ENCODE results near the gene PRKAA1. TPM values are rescaled to one million over a fixed set of nuclear protein-coding genes. Genes with fewer than 3 reads are reported as not detected.
"Not testable (repeated sequence)": the region's sequence is repeated elsewhere in the genome, so short reads cannot be mapped to it uniquely, and the experiment has no call there.

The PRKAA1 gene
- total RNA-seq, 2 donors from 2014 or later = 43.0 to 52.5 TPM

DNA sequence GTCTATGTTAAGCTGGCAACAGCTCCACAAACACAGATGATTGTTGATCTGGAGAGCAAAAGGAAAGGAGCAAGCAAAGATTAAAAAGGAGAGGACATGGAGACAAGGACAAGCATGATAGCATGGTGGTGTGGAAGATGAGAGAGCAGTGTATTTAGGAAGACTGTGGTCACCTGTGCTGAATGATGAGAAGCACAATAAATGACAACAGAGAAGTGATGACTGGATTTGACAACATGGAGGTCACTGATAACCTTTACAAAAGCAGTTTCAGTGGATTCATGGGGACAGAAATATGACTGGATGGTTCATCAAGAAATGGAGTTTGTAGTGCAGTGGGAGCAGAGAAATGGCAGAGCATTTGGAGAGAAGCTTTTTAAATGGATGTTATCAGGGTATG, 62.6 kb downstream of the PRKAA1 start:
- H3K36me3 ChIP-seq = peaks cover 6% of the 10 kb centered on the region
- H3K4me1 ChIP-seq = peaks cover 0 to 27% of the 10 kb centered on the region in 2 donors
- no peak for DNase-seq (ENCODE audit: low spot score)
- no peak overlapping the region for H3K27ac ChIP-seq
- peaks cover 0 to 4% of the 10 kb centered on the region in 2 donors for H3K9me3 ChIP-seq
- no peak overlapping the region for H3K4me3 ChIP-seq
- TF ChIP-seq, protein P1, sequence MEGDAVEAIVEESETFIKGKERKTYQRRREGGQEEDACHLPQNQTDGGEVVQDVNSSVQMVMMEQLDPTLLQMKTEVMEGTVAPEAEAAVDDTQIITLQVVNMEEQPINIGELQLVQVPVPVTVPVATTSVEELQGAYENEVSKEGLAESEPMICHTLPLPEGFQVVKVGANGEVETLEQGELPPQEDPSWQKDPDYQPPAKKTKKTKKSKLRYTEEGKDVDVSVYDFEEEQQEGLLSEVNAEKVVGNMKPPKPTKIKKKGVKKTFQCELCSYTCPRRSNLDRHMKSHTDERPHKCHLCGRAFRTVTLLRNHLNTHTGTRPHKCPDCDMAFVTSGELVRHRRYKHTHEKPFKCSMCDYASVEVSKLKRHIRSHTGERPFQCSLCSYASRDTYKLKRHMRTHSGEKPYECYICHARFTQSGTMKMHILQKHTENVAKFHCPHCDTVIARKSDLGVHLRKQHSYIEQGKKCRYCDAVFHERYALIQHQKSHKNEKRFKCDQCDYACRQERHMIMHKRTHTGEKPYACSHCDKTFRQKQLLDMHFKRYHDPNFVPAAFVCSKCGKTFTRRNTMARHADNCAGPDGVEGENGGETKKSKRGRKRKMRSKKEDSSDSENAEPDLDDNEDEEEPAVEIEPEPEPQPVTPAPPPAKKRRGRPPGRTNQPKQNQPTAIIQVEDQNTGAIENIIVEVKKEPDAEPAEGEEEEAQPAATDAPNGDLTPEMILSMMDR (IDR thresholded peaks at IDR 0.05) = no peak
- H3K27me3 ChIP-seq = no peaks in the 10 kb centered on the region

DNA sequence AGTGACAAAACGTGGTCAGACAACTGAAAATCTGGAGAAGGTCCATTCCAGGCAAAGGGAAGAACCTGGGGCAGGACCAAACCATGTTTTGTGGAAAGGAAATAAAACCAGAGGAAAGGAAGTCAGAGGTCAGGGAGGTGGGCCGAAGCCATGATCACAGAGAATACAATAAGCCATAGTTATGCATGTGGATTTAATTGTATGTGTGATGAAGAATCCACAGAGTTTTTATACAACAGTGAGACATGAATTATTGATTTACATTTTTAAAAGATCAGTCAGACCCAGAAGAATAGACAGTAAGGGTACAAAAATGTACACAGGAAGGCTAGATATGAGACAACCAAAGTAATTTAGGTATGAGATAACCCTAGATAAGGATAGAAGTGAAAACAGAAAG, 63.2 kb downstream of the PRKAA1 start:
- DNase-seq (ENCODE audit: low spot score) = no peak
- Histone ChIP-seq H3K27ac (no peak overlapping the region), H3K27me3 (no peaks in the 10 kb centered on the region), H3K9me3 (no peaks in the 10 kb centered on the region), H3K4me3 (no peak overlapping the region), H3K4me1 (peaks cover 0 to 27% of the 10 kb centered on the region in 2 donors), H3K36me3 (no peaks in the 10 kb centered on the region)
- TF ChIP-seq, protein P1 (IDR thresholded peaks at IDR 0.05) = no peak

DNA sequence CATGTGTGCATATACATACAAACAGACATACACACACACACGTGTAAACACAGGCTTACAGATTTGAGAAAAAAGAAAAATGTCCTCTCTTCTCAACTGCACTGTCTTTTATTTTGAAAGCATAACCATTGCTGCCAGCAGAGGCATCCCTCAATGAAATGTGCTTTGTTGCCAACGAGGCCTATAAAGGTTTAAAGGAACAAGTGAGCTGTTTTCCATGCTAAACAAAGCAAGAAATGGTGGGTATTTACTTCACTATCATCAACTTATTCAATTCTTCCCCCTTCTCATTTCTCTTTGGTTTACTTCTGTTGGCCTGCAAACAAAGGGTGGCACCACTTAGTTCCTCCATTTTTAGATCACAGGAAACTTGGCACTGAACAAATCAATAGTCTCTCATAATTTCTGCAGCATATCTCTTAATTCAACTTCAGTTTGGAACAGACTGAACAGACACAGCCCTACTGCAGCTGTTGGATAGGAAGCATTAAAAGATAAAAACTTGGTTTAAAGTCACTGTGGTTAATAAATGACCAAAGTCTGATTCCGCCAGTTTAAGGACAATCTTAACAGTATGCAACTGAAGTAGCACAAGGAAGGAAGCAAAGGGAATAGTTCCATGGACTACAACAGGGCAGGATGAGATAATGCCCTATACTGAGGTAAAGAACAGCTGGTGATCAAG, 64.2 kb downstream of the PRKAA1 start:
- TF ChIP-seq, protein P1 (IDR thresholded peaks at IDR 0.05) = no peak
- Histone ChIP-seq H3K27me3 (no peaks in the 10 kb centered on the region), H3K4me1 (peaks cover 0 to 27% of the 10 kb centered on the region in 2 donors), H3K27ac (no peak overlapping the region), H3K9me3 (no peaks in the 10 kb centered on the region), H3K36me3 (no peaks in the 10 kb centered on the region), H3K4me3 (no peak overlapping the region)
- DNase-seq (ENCODE audit: low spot score) = no peak

DNA sequence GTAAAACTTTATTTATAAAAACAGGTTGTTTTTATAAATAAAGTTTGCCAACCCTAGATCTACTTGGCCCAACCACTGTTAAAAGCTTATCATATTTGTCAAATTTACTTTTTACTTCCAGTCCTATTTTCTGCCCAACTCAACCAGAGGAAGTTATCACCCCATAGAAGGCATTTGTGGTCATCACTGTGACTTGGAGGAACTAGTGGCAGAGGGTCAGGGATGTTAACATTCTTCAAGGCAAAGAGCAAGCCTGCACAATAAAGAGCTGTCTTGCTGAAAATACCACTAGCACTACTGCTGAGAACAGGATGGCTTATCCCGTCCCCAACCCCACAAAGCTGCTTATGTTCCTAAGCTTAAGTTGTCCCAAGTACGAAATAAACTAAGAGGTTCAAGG, 64.7 kb downstream of the PRKAA1 start:
- peaks cover 0 to 27% of the 10 kb centered on the region in 2 donors for H3K4me1 ChIP-seq
- H3K27ac ChIP-seq = no peak overlapping the region
- DNase-seq (ENCODE audit: low spot score) = no peak
- H3K27me3 ChIP-seq = no peaks in the 10 kb centered on the region
- no peaks in the 10 kb centered on the region for H3K9me3 ChIP-seq
- no peaks in the 10 kb centered on the region for H3K36me3 ChIP-seq
- H3K4me3 ChIP-seq = no peak overlapping the region
- TF ChIP-seq, protein P1 (IDR thresholded peaks at IDR 0.05) = no peak

DNA sequence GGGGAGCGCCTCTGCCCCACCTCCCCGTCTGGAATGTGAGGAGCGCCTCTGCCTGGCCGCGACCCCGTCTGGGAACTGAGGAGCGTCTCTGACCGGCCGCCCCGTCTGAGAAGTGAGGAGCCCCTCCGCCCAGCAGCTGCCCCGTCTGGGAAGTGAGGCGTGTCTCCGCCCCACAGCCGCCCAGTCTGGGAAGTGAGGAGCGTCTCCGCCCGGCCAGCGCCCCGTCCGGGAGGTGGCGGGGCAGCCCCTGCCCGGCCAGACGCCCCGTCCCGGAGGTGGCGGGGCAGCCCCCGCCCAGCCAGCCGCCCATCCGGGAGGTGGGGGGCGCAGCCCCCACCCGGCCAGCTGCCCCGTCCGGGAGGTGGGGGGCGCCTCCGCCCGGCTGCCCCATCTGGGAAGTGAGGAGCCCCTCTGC, 75.7 kb downstream of the PRKAA1 start:
- peaks cover 18% of the 10 kb centered on the region for H3K36me3 ChIP-seq
- not testable (repeated sequence) for DNase-seq (ENCODE audit: low spot score)

DNA sequence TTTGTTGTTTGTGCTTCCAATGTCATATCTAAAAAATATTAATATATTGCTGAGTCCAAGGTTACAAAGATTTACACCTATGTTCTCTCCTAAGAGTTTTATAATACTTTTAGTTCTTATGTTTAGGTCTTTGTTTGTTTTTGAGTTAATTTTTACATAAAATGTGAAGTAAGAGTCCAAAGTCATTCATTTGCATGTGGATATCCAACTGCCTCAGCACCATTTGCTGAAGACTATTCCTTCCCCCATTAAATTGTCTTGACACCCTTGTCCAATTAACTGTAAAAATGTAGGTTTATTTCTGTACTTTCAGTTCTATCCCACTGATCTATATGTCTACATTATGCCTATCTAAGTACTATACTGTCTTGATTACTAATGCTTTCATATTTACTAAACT, 78.1 kb downstream of the PRKAA1 start:
- DNase-seq (ENCODE audit: low spot score) = no peak
- H3K36me3 ChIP-seq = peaks cover 8% of the 10 kb centered on the region

More for the DNA sequence above, 75.7 kb downstream of the PRKAA1 start:
- not testable (repeated sequence) for H3K27me3 ChIP-seq, H3K9me3 ChIP-seq, H3K4me3 ChIP-seq, H3K27ac ChIP-seq, H3K4me1 ChIP-seq

More for the DNA sequence above, 78.1 kb downstream of the PRKAA1 start:
- TF ChIP-seq, protein P1 (IDR thresholded peaks at IDR 0.05) = no peak
- H3K4me1 ChIP-seq = no peaks in the 10 kb centered on the region
- H3K4me3 ChIP-seq = no peak overlapping the region
- no peak overlapping the region for H3K27ac ChIP-seq
- H3K9me3 ChIP-seq = peaks cover 0 to 8% of the 10 kb centered on the region in 2 donors
- H3K27me3 ChIP-seq = no peaks in the 10 kb centered on the region
